Sigmoid colon (tissue), 4 donors: ENCODE measurements around the gene NBEAL1.

Experiments used
- CTCF ChIP-seq, 4 experiments: fragments of 450-650 bp in 3 of 4; fragments of 200-600 bp in 1 of 4; IDR thresholded peaks; one replicate each; pipeline ENCODE4 v1.5.1; 2016 to 2019; ENCODE audit warnings: antibody characterized with exemption in 4 of 4, mild to moderate bottlenecking in 3 of 4, moderate library complexity in 2 of 4
- EP300 ChIP-seq, 4 donors: sonication (generic); formaldehyde crosslinking; IDR thresholded peaks; one replicate each; pipeline ENCODE4 v1.6.1; 2017; ENCODE audit warnings: antibody characterized with exemption in 4 of 4
- POLR2A ChIP-seq, 2 donors: fragments of 450-650 bp; IDR thresholded peaks; one replicate each; pipeline ENCODE4 v1.6.1; 2016; ENCODE audit warnings: antibody characterized with exemption in 2 of 2, mild to moderate bottlenecking in 2 of 2, moderate library complexity in 2 of 2

GRCh38 chr2:203261326-203262159 is 246.9 kb downstream of the NBEAL1 start:
- TF ChIP-seq CTCF (IDR thresholded peaks at IDR 0.05) (no peak), POLR2A (IDR thresholded peaks at IDR 0.05) (no peak), EP300 (IDR thresholded peaks at IDR 0.05) (no peak)
